WTC11 (cell line): Measurements from ENCODE around the gene AQP12A. TPM values are rescaled to one million over a fixed set of nuclear protein-coding genes. Genes with fewer than 3 reads are reported as not detected.

Experiments used
- ATAC-seq: fragments of 200-7000 bp; cut with Tn5 transposase; 2 replicates; pipeline ENCODE4 v1.10.0; 2021; ENCODE audit warnings: mild to moderate bottlenecking, moderate library complexity
- CTCF ChIA-PET: fragments of 300-600 bp; sonication (Branson Sonifier 250); formaldehyde crosslinking; loops from one replicate; lab custom pipeline; 2021; ENCODE audit warnings: antibody characterized with exemption; lab: Charles Lee
- POLR2A ChIA-PET: fragments of 350-600 bp; sonication (Branson Sonifier 250); formaldehyde crosslinking; loops from one replicate; lab custom pipeline; 2021; ENCODE audit warnings: antibody characterized with exemption; lab: Charles Lee
- DNase-seq: peaks from one replicate; pipeline ENCODE4 v3.0.0; 2021; ENCODE audit warnings: low spot score
- H3K27ac Mint-ChIP-seq: 2 replicates; pipeline ENCODE4 v1.8.0; 2021; ENCODE audit warnings: mixed read lengths
- H3K27me3 Mint-ChIP-seq: 2 replicates; pipeline ENCODE4 v1.8.0; 2021; ENCODE audit warnings: low read depth, mild to moderate bottlenecking, moderate library complexity, mixed read lengths
- H3K36me3 Mint-ChIP-seq: 2 replicates; pipeline ENCODE4 v1.8.0; 2021; ENCODE audit warnings: mixed read lengths
- H3K4me1 Mint-ChIP-seq: 2 replicates; pipeline ENCODE4 v1.8.0; 2022; ENCODE audit warnings: mixed read lengths
- H3K4me3 Mint-ChIP-seq: 2 replicates; pipeline ENCODE4 v1.8.0; 2021; ENCODE audit warnings: mild to moderate bottlenecking, moderate library complexity, mixed read lengths
- H3K9me3 Mint-ChIP-seq: 2 replicates; pipeline ENCODE4 v1.8.0; 2021; ENCODE audit warnings: mixed read lengths
- AFF4 ChIP-seq: sonication (generic); formaldehyde crosslinking; IDR thresholded peaks from 2 replicates; pipeline ENCODE4 v1.8.1; 2023; ENCODE audit warnings: mild to moderate bottlenecking, missing genetic modification reagents, borderline replicate concordance
- ATF2 ChIP-seq: sonication (generic); formaldehyde crosslinking; IDR thresholded peaks from 2 replicates; pipeline ENCODE4 v1.8.1; 2022; ENCODE audit warnings: low read depth, missing genetic modification reagents, borderline replicate concordance
- CBFB ChIP-seq: sonication (generic); formaldehyde crosslinking; IDR thresholded peaks from 2 replicates; pipeline ENCODE4 v1.8.1; 2022; ENCODE audit warnings: mild to moderate bottlenecking, low read depth, missing genetic modification reagents
- CREB1 ChIP-seq: sonication (generic); formaldehyde crosslinking; IDR thresholded peaks from 2 replicates; pipeline ENCODE4 v1.8.0; 2023; ENCODE audit warnings: mild to moderate bottlenecking, missing genetic modification reagents
- E2F1 ChIP-seq: sonication (generic); formaldehyde crosslinking; IDR thresholded peaks from 2 replicates; pipeline ENCODE4 v1.8.0; 2022; ENCODE audit warnings: mild to moderate bottlenecking, missing genetic modification reagents
- E2F4 ChIP-seq: sonication (generic); formaldehyde crosslinking; IDR thresholded peaks from 2 replicates; pipeline ENCODE4 v1.8.1; 2022; ENCODE audit warnings: low read depth, mild to moderate bottlenecking, moderate library complexity, missing genetic modification reagents, borderline replicate concordance
- ELF4 ChIP-seq: sonication (generic); formaldehyde crosslinking; IDR thresholded peaks from 2 replicates; pipeline ENCODE4 v1.8.1; 2022; ENCODE audit warnings: low read depth, mild to moderate bottlenecking, moderate library complexity, missing genetic modification reagents
- EMX1 ChIP-seq: fragments of 250-450 bp; sonication (Bioruptor Pico); IDR thresholded peaks from 2 replicates; pipeline ENCODE4 v1.8.0; 2021; ENCODE audit warnings: mild to moderate bottlenecking
- GRHL2 ChIP-seq: fragments of 250-450 bp; sonication (Bioruptor Pico); IDR thresholded peaks from 2 replicates; pipeline ENCODE4 v1.8.0; 2022; ENCODE audit warnings: mild to moderate bottlenecking, moderate library complexity; ENCODE audit not compliant: insufficient replicate concordance, severe bottlenecking
- HMGA2 ChIP-seq: fragments of 250-450 bp; sonication (Bioruptor Pico); IDR thresholded peaks from 2 replicates; pipeline ENCODE4 v1.4.0; 2021; ENCODE audit warnings: mild to moderate bottlenecking, moderate library complexity
- JAZF1 ChIP-seq: fragments of 250-450 bp; sonication (Bioruptor Pico); IDR thresholded peaks from 2 replicates; pipeline ENCODE4 v1.9.0; 2021; ENCODE audit warnings: moderate library complexity, mild to moderate bottlenecking, inconsistent platforms
- MYBL2 ChIP-seq: sonication (generic); formaldehyde crosslinking; IDR thresholded peaks from 2 replicates; pipeline ENCODE4 v1.8.1; 2023; ENCODE audit warnings: mild to moderate bottlenecking, moderate library complexity, missing genetic modification reagents
- NFATC4 ChIP-seq: fragments of 250-450 bp; sonication (Bioruptor Pico); IDR thresholded peaks from 2 replicates; pipeline ENCODE4 v1.9.0; 2021; ENCODE audit warnings: mild to moderate bottlenecking
- NR1H2 ChIP-seq: sonication (generic); formaldehyde crosslinking; IDR thresholded peaks from 2 replicates; pipeline ENCODE4 v1.9.0; 2021; ENCODE audit warnings: mild to moderate bottlenecking, moderate library complexity, missing genetic modification reagents
- NR2C2 ChIP-seq: sonication (generic); formaldehyde crosslinking; IDR thresholded peaks from 2 replicates; pipeline ENCODE4 v1.8.0; 2022; ENCODE audit warnings: mild to moderate bottlenecking, missing genetic modification reagents
- RELA ChIP-seq: sonication (generic); formaldehyde crosslinking; IDR thresholded peaks from 2 replicates; pipeline ENCODE4 v1.8.1; 2022; ENCODE audit warnings: missing genetic modification reagents, mild to moderate bottlenecking, borderline replicate concordance
- RORB ChIP-seq: fragments of 250-450 bp; sonication (Bioruptor Pico); IDR thresholded peaks from 2 replicates; pipeline ENCODE4 v1.9.0; 2021; ENCODE audit warnings: mild to moderate bottlenecking
- SMAD3 ChIP-seq: sonication (generic); formaldehyde crosslinking; IDR thresholded peaks from 2 replicates; pipeline ENCODE4 v1.8.0; 2022; ENCODE audit warnings: missing genetic modification reagents, mild to moderate bottlenecking, borderline replicate concordance
- SOX15 ChIP-seq: fragments of 250-450 bp; sonication (Bioruptor Pico); IDR thresholded peaks from 2 replicates; pipeline ENCODE4 v1.9.0; 2021; ENCODE audit warnings: mild to moderate bottlenecking
- TCF7 ChIP-seq: sonication (generic); formaldehyde crosslinking; IDR thresholded peaks from 2 replicates; pipeline ENCODE4 v1.8.0; 2022; ENCODE audit warnings: mild to moderate bottlenecking, low read depth, missing genetic modification reagents, moderate library complexity
- USF1 ChIP-seq: sonication (generic); formaldehyde crosslinking; IDR thresholded peaks from 2 replicates; pipeline ENCODE4 v1.8.0; 2022; ENCODE audit warnings: mild to moderate bottlenecking, missing genetic modification reagents
- ZBTB21 ChIP-seq: sonication (generic); formaldehyde crosslinking; IDR thresholded peaks from 2 replicates; pipeline ENCODE4 v1.8.1; 2023; ENCODE audit warnings: mild to moderate bottlenecking, missing genetic modification reagents, borderline replicate concordance
- ZBTB43 ChIP-seq: sonication (generic); formaldehyde crosslinking; IDR thresholded peaks from 2 replicates; pipeline ENCODE4 v1.8.1; 2023; ENCODE audit warnings: mild to moderate bottlenecking, missing genetic modification reagents
- ZNF219 ChIP-seq: sonication (generic); formaldehyde crosslinking; IDR thresholded peaks from 2 replicates; pipeline ENCODE4 v1.8.0; 2023; ENCODE audit warnings: missing genetic modification reagents, mild to moderate bottlenecking, borderline replicate concordance
- ZNF416 ChIP-seq: fragments of 250-450 bp; sonication (Bioruptor Pico); IDR thresholded peaks from 2 replicates; pipeline ENCODE4 v1.9.0; 2021; ENCODE audit warnings: mild to moderate bottlenecking, inconsistent platforms
- total RNA-seq: library from RNA; stranded (reverse); gene quantifications from 3 replicates; pipeline ENCODE4 v1.2.3, GENCODE V29; 2021

Gene AQP12A
- total RNA-seq, 1 experiment from 2014 or later = not detected

- POLR2A ChIA-PET = no interaction called here
- TF ChIP-seq EMX1 (no peak), CBFB (CRISPR knock-in tag) (no peak), SMAD3 (no peak), NR2C2 (no peak), CREB1 (CRISPR knock-in tag) (no peak), ELF4 (no peak), RORB (CRISPR knock-in tag) (no peak), SOX15 (CRISPR knock-in tag) (no peak), ZBTB43 (no peak), JAZF1 (CRISPR knock-in tag) (no peak), TCF7 (CRISPR knock-in tag) (no peak)
- H3K9me3 Mint-ChIP-seq = peaks cover 18% of the 10 kb centered on the region
- peaks cover 3% of the 10 kb centered on the region; the same call in 1 of the 2 replicates for H3K4me1 Mint-ChIP-seq
- ATAC-seq (no peak), DNase-seq (no peak)
- H3K36me3 Mint-ChIP-seq = no peaks in the 10 kb centered on the region
- no peak overlapping the region for H3K4me3 Mint-ChIP-seq
- H3K27ac Mint-ChIP-seq = no peak overlapping the region
- H3K27me3 Mint-ChIP-seq = peaks cover 14% of the 10 kb centered on the region
- CTCF ChIA-PET = interaction anchor here (0.7 kb wide), 1 partner anchor 10 kb away, joined by 3 read pairs; no protein-coding TSS in a partner anchor
These were observed 40.5 kb upstream of the AQP12A start for GRCh38 chr2:240651185-240651584.

- Mint-ChIP-seq H3K36me3 (no peaks in the 10 kb centered on the region), H3K27me3 (peaks cover 16% of the 10 kb centered on the region), H3K9me3 (peaks cover 21% of the 10 kb centered on the region), H3K27ac (no peak overlapping the region), H3K4me3 (no peak overlapping the region), H3K4me1 (no peaks in the 10 kb centered on the region)
- no peak for ATAC-seq
- no peak for DNase-seq
- ChIA-PET CTCF (interaction anchor here (0.8 to 1.4 kb wide), 2 partner anchors 15 to 139 kb away, joined by 3 to 8 read pairs; no protein-coding TSS in a partner anchor), POLR2A (no interaction called here)
- TF ChIP-seq ATF2 (CRISPR knock-in tag) = no peak
- TF ChIP-seq ZNF219 (CRISPR knock-in tag) = no peak
- no peak for TF ChIP-seq E2F1 (CRISPR knock-in tag)
- no peak for TF ChIP-seq E2F4 (CRISPR knock-in tag)
- no peak for TF ChIP-seq GRHL2
- TF ChIP-seq NFATC4 (CRISPR knock-in tag) = no peak
- no peak for TF ChIP-seq CREB1 (CRISPR knock-in tag)
- TF ChIP-seq ZBTB21 (CRISPR knock-in tag) = no peak
- TF ChIP-seq MYBL2 (CRISPR knock-in tag) = no peak
- TF ChIP-seq HMGA2 (CRISPR knock-in tag) = no peak
- no peak for TF ChIP-seq SOX15 (CRISPR knock-in tag)
- TF ChIP-seq RELA (CRISPR knock-in tag) = no peak
- no peak for TF ChIP-seq USF1 (CRISPR knock-in tag)
- no peak for TF ChIP-seq ZNF416 (CRISPR knock-in tag)
- no peak for TF ChIP-seq AFF4 (CRISPR knock-in tag)
- TF ChIP-seq NR1H2 (CRISPR knock-in tag) = no peak
These were observed 35.5 kb upstream of the AQP12A start for GRCh38 chr2:240655931-240656886.
